HepG2 (cell line): ENCODE data around the gene AADACL4. TPM values are rescaled to one million over a fixed set of nuclear protein-coding genes. Genes with fewer than 3 reads are reported as not detected.

Experiments
- ATAC-seq: fragments of 200-7000 bp; cut with Tn5 transposase; 3 replicates; pipeline ENCODE4 v1.9.1; 2020; ENCODE audit warnings: mild to moderate bottlenecking, moderate library complexity
- BruUV-seq: library from RNA; stranded (reverse); fragments of 400-500 nt; replicated peaks from 2 replicates; lab custom pipeline; 2021; lab: Mats Ljungman, UMichigan
- CTCF ChIA-PET: fragments of 300-600 bp; formaldehyde crosslinking; extraction: SDS; loops from one replicate; lab custom pipeline; 2021; ENCODE audit warnings: low total read pairs, inconsistent platforms, low intra/inter-chr PET ratio; lab: Yijun Ruan, JAX
- POLR2A ChIA-PET: fragments of 350-600 bp; sonication (Branson Sonifier 250); formaldehyde crosslinking; loops from one replicate; lab custom pipeline; 2020; ENCODE audit warnings: antibody characterized with exemption, inconsistent platforms; lab: Yijun Ruan, JAX
- DNase-seq: peaks from one replicate; pipeline ENCODE4 v3.0.0-alpha.2; 2015; ENCODE audit warnings: low spot score
- FAIRE-seq: peaks from 3 replicates; lab custom pipeline; 2011; peaks lifted over from hg19 to GRCh38; lab: Jason Lieb, UNC
- H2AFZ ChIP-seq: one replicate; pipeline ENCODE4 v1.6.1; 2011; ENCODE audit warnings: low read length, inconsistent platforms
- H3K27ac ChIP-seq: fragments of 300-600 bp; 3 replicates; pipeline ENCODE4 v1.8.0; 2011; ENCODE audit warnings: mixed run types, mild to moderate bottlenecking, mixed read lengths, low read length, inconsistent platforms; ENCODE audit not compliant: insufficient read depth; ENCODE audit errors: extremely low read length
- H3K27me3 ChIP-seq, 2 experiments: fragments of 200-600 bp in 1 of 2; 2 replicates in 1 of 2; 3 replicates in 1 of 2; pipeline versions ENCODE4 v1.6.0 to v1.8.0; 2011; ENCODE audit warnings: low read length in 2 of 2, mild to moderate bottlenecking in 2 of 2, moderate library complexity in 2 of 2, inconsistent platforms in 1 of 2; ENCODE audit not compliant: insufficient read depth in 2 of 2, control insufficient read depth in 1 of 2
- H3K36me3 ChIP-seq, 2 experiments: fragments of 200-600 bp in 1 of 2; replicated peaks in 1 of 2; 2 replicates in 1 of 2; 3 replicates in 1 of 2; pipeline versions ENCODE4 v1.5.1 to v1.8.0; 2011; ENCODE audit warnings: low read length in 2 of 2, inconsistent platforms in 1 of 2; ENCODE audit not compliant: insufficient read depth in 2 of 2, control insufficient read depth in 1 of 2
- H3K4me1 ChIP-seq: 2 replicates; pipeline ENCODE4 v1.5.1; 2012; ENCODE audit warnings: low read length, inconsistent platforms; ENCODE audit not compliant: insufficient read depth
- H3K4me2 ChIP-seq: 2 replicates; pipeline ENCODE4 v1.6.0; 2011; ENCODE audit warnings: low read depth, low read length, inconsistent platforms
- H3K4me3 ChIP-seq, 3 experiments: fragments of 200-600 bp in 1 of 3; sonication (generic), shearing (Covaris generic) in 1 of 3; replicated peaks in 1 of 3; 2 replicates each; pipeline ENCODE4 v1.5.1; 2011 to 2016; ENCODE audit warnings: low read length in 3 of 3, inconsistent platforms in 2 of 3, low read depth in 2 of 3, mild to moderate bottlenecking in 2 of 3, control low read depth in 1 of 3, mixed read lengths in 1 of 3; ENCODE audit not compliant: insufficient read depth in 1 of 3
- H3K79me2 ChIP-seq: one replicate; pipeline ENCODE4 v1.6.1; 2011; ENCODE audit warnings: low read length, inconsistent platforms; ENCODE audit not compliant: insufficient read depth
- H3K9ac ChIP-seq: 2 replicates; pipeline ENCODE4 v1.6.0; 2011; ENCODE audit warnings: mild to moderate bottlenecking, low read depth, low read length, inconsistent platforms; ENCODE audit not compliant: insufficient read depth
- H3K9me3 ChIP-seq: 2 replicates; pipeline ENCODE4 v1.5.1; 2012; ENCODE audit warnings: mild to moderate bottlenecking, low read length
- H4K20me1 ChIP-seq: 2 replicates; pipeline ENCODE4 v1.6.0; 2011; ENCODE audit warnings: inconsistent platforms, mild to moderate bottlenecking, low read length, moderate library complexity; ENCODE audit not compliant: insufficient read depth
- FOXP1 ChIP-seq, 2 experiments: fragments of 450-650 bp in 1 of 2; IDR thresholded peaks; 2 replicates each; pipeline ENCODE4 v1.6.1; 2017 to 2018; ENCODE audit warnings: antibody characterized with exemption in 1 of 2
- GATAD1 ChIP-seq: IDR thresholded peaks from 2 replicates; pipeline ENCODE4 v1.6.1; 2016; ENCODE audit warnings: missing genetic modification reagents, missing compliant biosample characterization
- JARID2 ChIP-seq: sonication (generic); formaldehyde crosslinking; IDR thresholded peaks from 2 replicates; pipeline ENCODE4 v1.8.1; 2023; ENCODE audit warnings: missing genetic modification reagents, inconsistent platforms; ENCODE audit not compliant: insufficient replicate concordance
- KDM3A ChIP-seq: IDR thresholded peaks from 2 replicates; pipeline ENCODE4 v1.6.1; 2018; ENCODE audit warnings: low read depth, missing compliant biosample characterization
- MYNN ChIP-seq: sonication (generic); formaldehyde crosslinking; IDR thresholded peaks from 2 replicates; pipeline ENCODE4 v1.4.0; 2020; ENCODE audit warnings: mild to moderate bottlenecking, low read depth, missing genetic modification reagents
- RFX3 ChIP-seq: IDR thresholded peaks from 2 replicates; pipeline ENCODE4 v1.6.1; 2016; ENCODE audit warnings: missing biosample characterization, missing genetic modification reagents
- ZNF143 ChIP-seq: sonication (generic); formaldehyde crosslinking; IDR thresholded peaks from 2 replicates; pipeline ENCODE4 v1.4.0; 2020; ENCODE audit warnings: missing genetic modification reagents
- ZNF224 ChIP-seq: sonication (generic); formaldehyde crosslinking; IDR thresholded peaks from 2 replicates; pipeline ENCODE4 v1.5.0; 2020; ENCODE audit warnings: mild to moderate bottlenecking, missing genetic modification reagents
- ZNF382 ChIP-seq: sonication (generic); formaldehyde crosslinking; IDR thresholded peaks from 2 replicates; pipeline ENCODE4 v1.5.0; 2020; ENCODE audit warnings: missing genetic modification reagents, mild to moderate bottlenecking, borderline replicate concordance
- ZNF556 ChIP-seq: sonication (generic); formaldehyde crosslinking; IDR thresholded peaks from 2 replicates; pipeline ENCODE4 v1.4.0; 2020; ENCODE audit warnings: mild to moderate bottlenecking, missing genetic modification reagents, borderline replicate concordance
- ZNF660 ChIP-seq: sonication (generic); formaldehyde crosslinking; IDR thresholded peaks from 2 replicates; pipeline ENCODE4 v1.5.1; 2020; ENCODE audit warnings: mild to moderate bottlenecking, low read depth, missing genetic modification reagents, borderline replicate concordance
- ZNF768 ChIP-seq: sonication (generic); formaldehyde crosslinking; IDR thresholded peaks from 2 replicates; pipeline ENCODE4 v1.4.0; 2020; ENCODE audit warnings: missing genetic modification reagents
- WGBS: methylation state at CpG from one replicate; pipeline ENCODE4 v1.1.6; 2017; ENCODE audit warnings: low lambda C conversion rate; 5-methylcytosine and 5-hydroxymethylcytosine counted together
- in situ Hi-C: cut with HindIII; loops from 2 replicates; pipeline ENCODE4 v1.10.0; 2017; ENCODE audit warnings: low pct_unique_long_range_greater_than_20kb; ENCODE audit not compliant: extremely low pct_ligation_motif_present
- intact Hi-C: fragments of 100-400 bp; cut with micrococcal nuclease; formaldehyde crosslinking; loops from one replicate; pipeline ENCODE4 v1.10.0; 2022; ENCODE audit not compliant: unreplicated experiment
- polyA plus RNA-seq, 8 experiments: library from polyadenylated mRNA; depleted of rRNA in 3 of 8; stranded (reverse) in 7 of 8; unstranded in 1 of 8; fragments of >200 nt; fragmentation: Illumina TruSeq in 4 of 8; extraction: Trizol in 4 of 8; gene quantifications; 2 replicates each; pipeline versions ENCODE4 v1.2.1 to v1.2.3, GENCODE V29; 2011 to 2016; ENCODE audit warnings: low read depth in 4 of 8, missing spikeins in 1 of 8, mixed read lengths in 1 of 8; ENCODE audit not compliant: insufficient read depth in 1 of 8
- total RNA-seq, 5 experiments: library from RNA; depleted of rRNA; stranded (reverse); fragments of >200 nt; fragmentation: Illumina TruSeq; extraction: Trizol; gene quantifications; 2 replicates each; pipeline ENCODE4 v1.2.3, GENCODE V29; 2016; ENCODE audit warnings: low read depth in 1 of 5
- TF ChIP-seq, protein P1 (sequence below): sonication (generic); formaldehyde crosslinking; IDR thresholded peaks from 2 replicates; pipeline ENCODE4 v1.4.0; 2020; ENCODE audit warnings: missing genetic modification reagents
- TF ChIP-seq, protein P2 (sequence below): fragments of 450-650 bp; IDR thresholded peaks from 2 replicates; pipeline ENCODE4 v1.6.1; 2017
- TF ChIP-seq, protein P3 (sequence below): sonication (generic); formaldehyde crosslinking; IDR thresholded peaks from 2 replicates; pipeline ENCODE4 v1.5.1; 2020; ENCODE audit warnings: missing genetic modification reagents, mild to moderate bottlenecking, borderline replicate concordance
- TF ChIP-seq, protein P4 (sequence below): sonication (generic); formaldehyde crosslinking; IDR thresholded peaks from 2 replicates; pipeline ENCODE4 v1.4.0; 2020; ENCODE audit warnings: missing genetic modification reagents

Gene AADACL4
- total and polyA plus RNA-seq, 2 of the 13 experiments (the other 11 are each of a cell fraction or from before 2014, with no cell fraction given), result not detected

DNA sequence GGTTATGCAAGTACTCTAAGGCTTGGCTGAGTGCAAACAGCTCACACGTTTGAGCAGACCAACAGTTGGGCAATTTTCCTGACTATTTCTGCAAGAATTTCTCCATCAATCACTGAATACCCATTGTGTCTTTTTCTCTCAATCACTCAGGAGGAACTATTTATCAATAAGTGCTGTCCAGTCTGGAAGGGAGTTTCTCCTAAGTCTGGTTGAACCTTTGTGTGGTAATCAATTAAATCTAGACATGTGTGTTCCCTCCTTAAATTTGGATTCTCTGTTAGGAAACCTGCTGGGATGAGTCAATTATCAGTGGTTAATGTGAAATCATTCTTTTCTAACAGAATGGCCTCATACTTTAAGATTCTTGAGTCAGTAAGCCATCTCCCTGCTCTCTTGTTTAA, 65.2 kb downstream of the AADACL4 start:
- TF ChIP-seq ZNF556 (no peak), JARID2 (CRISPR knock-in tag) (no peak), ZNF143 (CRISPR knock-in tag) (no peak), ZNF382 (no peak), ZNF768 (CRISPR knock-in tag) (no peak), ZNF224 (CRISPR knock-in tag) (no peak), FOXP1 (IDR thresholded peaks at IDR 0.05) (no peak), FOXP1 (CRISPR knock-in tag; IDR thresholded peaks at IDR 0.05) (no peak), MYNN (CRISPR knock-in tag) (no peak), GATAD1 (CRISPR knock-in tag) (no peak), ZNF660 (no peak), RFX3 (CRISPR knock-in tag) (no peak), KDM3A (CRISPR knock-in tag) (no peak)
- TF ChIP-seq, protein P1, sequence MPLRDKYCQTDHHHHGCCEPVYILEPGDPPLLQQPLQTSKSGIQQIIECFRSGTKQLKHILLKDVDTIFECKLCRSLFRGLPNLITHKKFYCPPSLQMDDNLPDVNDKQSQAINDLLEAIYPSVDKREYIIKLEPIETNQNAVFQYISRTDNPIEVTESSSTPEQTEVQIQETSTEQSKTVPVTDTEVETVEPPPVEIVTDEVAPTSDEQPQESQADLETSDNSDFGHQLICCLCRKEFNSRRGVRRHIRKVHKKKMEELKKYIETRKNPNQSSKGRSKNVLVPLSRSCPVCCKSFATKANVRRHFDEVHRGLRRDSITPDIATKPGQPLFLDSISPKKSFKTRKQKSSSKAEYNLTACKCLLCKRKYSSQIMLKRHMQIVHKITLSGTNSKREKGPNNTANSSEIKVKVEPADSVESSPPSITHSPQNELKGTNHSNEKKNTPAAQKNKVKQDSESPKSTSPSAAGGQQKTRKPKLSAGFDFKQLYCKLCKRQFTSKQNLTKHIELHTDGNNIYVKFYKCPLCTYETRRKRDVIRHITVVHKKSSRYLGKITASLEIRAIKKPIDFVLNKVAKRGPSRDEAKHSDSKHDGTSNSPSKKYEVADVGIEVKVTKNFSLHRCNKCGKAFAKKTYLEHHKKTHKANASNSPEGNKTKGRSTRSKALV (CRISPR knock-in tag), result no peak
- TF ChIP-seq, protein P2, sequence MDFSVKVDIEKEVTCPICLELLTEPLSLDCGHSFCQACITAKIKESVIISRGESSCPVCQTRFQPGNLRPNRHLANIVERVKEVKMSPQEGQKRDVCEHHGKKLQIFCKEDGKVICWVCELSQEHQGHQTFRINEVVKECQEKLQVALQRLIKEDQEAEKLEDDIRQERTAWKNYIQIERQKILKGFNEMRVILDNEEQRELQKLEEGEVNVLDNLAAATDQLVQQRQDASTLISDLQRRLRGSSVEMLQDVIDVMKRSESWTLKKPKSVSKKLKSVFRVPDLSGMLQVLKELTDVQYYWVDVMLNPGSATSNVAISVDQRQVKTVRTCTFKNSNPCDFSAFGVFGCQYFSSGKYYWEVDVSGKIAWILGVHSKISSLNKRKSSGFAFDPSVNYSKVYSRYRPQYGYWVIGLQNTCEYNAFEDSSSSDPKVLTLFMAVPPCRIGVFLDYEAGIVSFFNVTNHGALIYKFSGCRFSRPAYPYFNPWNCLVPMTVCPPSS, result no peak
- TF ChIP-seq, protein P3, sequence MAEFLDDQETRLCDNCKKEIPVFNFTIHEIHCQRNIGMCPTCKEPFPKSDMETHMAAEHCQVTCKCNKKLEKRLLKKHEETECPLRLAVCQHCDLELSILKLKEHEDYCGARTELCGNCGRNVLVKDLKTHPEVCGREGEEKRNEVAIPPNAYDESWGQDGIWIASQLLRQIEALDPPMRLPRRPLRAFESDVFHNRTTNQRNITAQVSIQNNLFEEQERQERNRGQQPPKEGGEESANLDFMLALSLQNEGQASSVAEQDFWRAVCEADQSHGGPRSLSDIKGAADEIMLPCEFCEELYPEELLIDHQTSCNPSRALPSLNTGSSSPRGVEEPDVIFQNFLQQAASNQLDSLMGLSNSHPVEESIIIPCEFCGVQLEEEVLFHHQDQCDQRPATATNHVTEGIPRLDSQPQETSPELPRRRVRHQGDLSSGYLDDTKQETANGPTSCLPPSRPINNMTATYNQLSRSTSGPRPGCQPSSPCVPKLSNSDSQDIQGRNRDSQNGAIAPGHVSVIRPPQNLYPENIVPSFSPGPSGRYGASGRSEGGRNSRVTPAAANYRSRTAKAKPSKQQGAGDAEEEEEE, result no peak
- TF ChIP-seq, protein P4, sequence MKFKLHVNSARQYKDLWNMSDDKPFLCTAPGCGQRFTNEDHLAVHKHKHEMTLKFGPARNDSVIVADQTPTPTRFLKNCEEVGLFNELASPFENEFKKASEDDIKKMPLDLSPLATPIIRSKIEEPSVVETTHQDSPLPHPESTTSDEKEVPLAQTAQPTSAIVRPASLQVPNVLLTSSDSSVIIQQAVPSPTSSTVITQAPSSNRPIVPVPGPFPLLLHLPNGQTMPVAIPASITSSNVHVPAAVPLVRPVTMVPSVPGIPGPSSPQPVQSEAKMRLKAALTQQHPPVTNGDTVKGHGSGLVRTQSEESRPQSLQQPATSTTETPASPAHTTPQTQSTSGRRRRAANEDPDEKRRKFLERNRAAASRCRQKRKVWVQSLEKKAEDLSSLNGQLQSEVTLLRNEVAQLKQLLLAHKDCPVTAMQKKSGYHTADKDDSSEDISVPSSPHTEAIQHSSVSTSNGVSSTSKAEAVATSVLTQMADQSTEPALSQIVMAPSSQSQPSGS (CRISPR knock-in tag), result no peak
- TF ChIP-seq, all 625 proteins: peak for 0
- POLR2A ChIA-PET, result no interaction called here
- BruUV-seq, result no TSS peak
- FAIRE-seq (no peak), DNase-seq (no peak), ATAC-seq (no peak)
- H3K9ac ChIP-seq, result no peak overlapping the region
- H4K20me1 ChIP-seq, result no peaks in the 10 kb centered on the region
- no peak overlapping the region for H3K4me3 ChIP-seq
- no peak overlapping the region for H2AFZ ChIP-seq
- no peak overlapping the region for H3K27ac ChIP-seq
- no peak overlapping the region for H3K4me2 ChIP-seq
- no peaks in the 10 kb centered on the region for H3K9me3 ChIP-seq
- CTCF ChIA-PET, result no interaction called here
- peaks cover 1 to 8% of the 10 kb centered on the region in 2 experiments; a peak in 1 of 5 replicates for H3K27me3 ChIP-seq
- no peaks in the 10 kb centered on the region for H3K36me3 ChIP-seq
- no peaks in the 10 kb centered on the region for H3K79me2 ChIP-seq
- intact Hi-C loops, result no loop called here
- in situ Hi-C loops, result no loop called here
- WGBS, result 0% methylated on average over 1 of the region's 1 CpG
- no peaks in the 10 kb centered on the region for H3K4me1 ChIP-seq
